M059J (cell line): ENCODE data around the gene RAD51B. TPM values are rescaled to one million over a fixed set of nuclear protein-coding genes. Genes with fewer than 3 reads are reported as not detected.

ENCODE experiments used
- DNase-seq: peaks from one replicate; pipeline ENCODE4 v3.0.0-alpha.2; 2012; ENCODE audit warnings: low read depth
- total RNA-seq: library from RNA; depleted of rRNA; stranded (reverse); fragments of >200 nt; shearing (Covaris generic); gene quantifications from 2 replicates; pipeline ENCODE4 v1.2.3, GENCODE V29; 2014

The RAD51B gene
- total RNA-seq, 1 experiment from 2014 or later: 19.0 TPM

DNA sequence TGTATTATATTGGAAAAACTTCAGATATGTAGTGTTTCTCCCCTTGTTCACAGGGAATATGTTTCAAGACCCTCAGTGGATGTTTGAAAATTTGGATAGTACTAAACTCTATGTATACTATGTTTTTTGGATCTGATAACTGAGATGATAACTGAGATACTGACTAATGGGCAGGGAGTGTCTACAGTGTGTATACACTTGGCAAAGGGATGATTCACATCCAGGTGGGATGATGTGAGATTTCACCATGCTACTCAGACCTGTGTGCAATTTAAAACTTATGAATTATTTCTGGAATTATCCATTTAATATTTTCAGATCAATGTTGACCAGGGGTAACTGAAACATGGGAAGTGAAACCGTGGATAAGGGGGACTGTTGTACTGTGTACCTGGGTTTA, 13.8 kb downstream of the RAD51B start:
- no peak for DNase-seq

GRCh38 chr14:67835596-67835995, 16.0 kb downstream of the RAD51B start:
- DNase-seq: no peak

DNA sequence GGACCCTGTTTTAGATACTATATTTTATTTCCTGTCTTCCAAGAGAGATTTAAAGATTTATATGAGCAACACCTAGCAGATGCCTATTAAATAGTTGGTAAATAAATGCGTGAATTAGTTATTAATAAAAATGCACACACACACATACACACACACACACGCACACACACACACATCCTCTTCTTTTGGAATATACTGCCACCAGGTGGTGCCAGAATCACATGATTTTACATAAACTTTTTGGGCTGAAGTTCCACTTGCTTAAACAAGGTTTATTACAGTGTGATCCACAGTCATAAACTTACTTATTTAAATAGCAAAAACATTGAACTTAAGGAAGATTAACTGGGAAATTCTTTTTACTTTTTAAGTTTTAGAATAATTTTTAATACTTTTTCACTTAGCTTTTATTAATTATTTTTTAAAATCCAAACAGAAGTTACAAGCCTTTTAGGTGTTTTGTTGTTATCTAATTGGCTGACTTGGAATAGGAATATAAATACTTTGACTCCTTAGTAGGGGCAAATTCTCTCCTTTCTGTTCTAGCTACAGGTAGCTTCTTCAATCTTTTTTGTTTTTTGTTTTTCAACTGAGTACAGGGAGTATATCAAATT, 17.5 kb downstream of the RAD51B start:
- DNase-seq: peak; percentile 72

DNA sequence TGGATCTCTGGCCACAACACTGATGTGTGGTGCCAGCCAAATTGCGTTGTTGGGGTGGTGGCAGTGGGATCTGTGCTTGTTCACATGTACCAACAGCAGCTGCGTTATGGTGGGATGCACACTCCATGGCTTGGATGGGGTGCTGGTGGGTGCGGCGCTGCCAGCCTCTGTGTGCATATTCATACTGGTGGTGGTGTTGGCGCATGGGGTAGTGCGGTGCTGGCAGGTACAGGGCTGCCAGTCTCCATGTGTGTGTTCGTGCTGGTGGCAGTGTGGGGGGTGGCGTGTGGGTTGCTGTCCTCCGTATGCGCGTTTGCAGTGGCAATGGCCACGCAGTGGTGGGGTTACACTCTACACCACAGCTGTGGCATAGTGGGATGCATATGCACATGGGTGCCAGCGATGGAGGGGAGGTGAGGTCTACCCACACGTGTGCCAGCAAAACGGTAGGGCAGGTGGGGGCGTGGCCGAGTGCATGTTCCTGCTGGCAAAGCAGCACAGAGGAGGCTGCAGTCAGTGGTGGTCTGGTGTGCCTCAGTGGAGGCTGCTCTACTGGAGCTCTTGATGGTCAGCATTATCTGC, 26.5 kb downstream of the RAD51B start:
- DNase-seq: no peak

GRCh38 chr14:67850066-67850830, 30.7 kb downstream of the RAD51B start:
- DNase-seq: no peak

- no peak for DNase-seq
Measured at GRCh38 chr14:67851785-67852410, 32.3 kb downstream of the RAD51B start.

- no peak for DNase-seq
Measured at GRCh38 chr14:67852926-67853604, 33.5 kb downstream of the RAD51B start.

DNA sequence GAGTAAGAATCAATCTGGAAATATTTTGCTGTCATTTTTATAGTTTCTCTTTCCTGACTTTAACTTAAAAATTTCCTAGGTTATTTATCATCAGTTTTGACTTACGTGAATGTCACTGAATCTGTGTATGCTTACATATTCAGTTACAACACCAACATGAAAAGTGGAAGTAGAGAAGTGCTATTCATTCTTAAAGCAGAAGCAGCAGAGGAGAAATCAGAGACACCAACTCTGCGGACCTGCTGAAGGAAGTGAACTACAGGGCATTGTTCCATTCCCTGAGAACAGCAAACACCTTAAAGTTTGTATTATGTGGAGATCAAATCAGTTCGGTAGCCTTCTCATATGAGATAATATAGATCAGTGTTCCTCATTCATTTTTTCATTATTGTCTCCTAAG, 34.1 kb downstream of the RAD51B start:
- no peak for DNase-seq

- peak; percentile 7 for DNase-seq
Measured at GRCh38 chr14:67856827-67857226, 37.2 kb downstream of the RAD51B start.

GRCh38 chr14:67857778-67858350, 38.3 kb downstream of the RAD51B start:
- DNase-seq: no peak

GRCh38 chr14:67859169-67859749, 39.7 kb downstream of the RAD51B start:
- DNase-seq: no peak

DNA sequence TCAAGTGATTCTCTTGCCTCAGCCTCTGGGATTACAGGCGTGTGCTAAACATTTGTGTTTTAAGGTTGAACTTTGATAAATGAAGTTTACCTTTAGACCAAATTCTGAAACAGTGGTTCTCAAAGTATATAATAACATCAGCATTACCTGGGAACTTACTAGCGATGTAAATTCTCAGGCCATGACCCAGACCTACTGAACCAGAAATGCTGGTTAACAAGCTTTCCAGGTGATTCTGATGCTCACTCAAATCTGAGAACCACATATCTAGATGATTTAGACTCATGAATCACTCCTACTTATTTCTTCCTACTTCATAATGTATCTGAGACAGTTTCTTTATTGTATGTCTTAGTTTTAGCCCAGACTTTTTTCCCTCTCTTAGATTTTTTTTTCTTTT, 43.6 kb downstream of the RAD51B start:
- no peak for DNase-seq

GRCh38 chr14:67875175-67876006, 55.8 kb downstream of the RAD51B start:
- DNase-seq: no peak

- DNase-seq: no peak
Measured at GRCh38 chr14:67879026-67879425, 59.4 kb downstream of the RAD51B start.

DNA sequence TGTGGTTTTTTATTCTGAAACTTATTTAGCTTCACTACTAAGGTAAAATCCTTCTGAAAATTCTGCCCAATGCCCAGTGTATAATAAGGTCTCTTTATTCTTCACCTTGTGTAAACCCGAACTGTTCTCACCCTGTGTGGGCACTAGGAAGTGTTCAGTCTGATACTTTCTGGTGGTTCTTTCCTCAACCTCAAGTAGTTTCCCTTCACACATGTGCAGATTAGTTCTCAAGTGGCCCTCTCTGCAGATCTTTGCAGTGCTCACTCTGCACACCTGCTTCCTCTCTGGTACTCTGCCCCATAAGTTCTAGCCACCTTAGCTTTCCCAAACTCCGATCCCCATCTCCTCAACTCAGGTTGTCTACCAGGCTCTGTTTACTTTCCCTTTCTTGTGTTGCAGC, 61.6 kb downstream of the RAD51B start:
- DNase-seq: no peak

DNA sequence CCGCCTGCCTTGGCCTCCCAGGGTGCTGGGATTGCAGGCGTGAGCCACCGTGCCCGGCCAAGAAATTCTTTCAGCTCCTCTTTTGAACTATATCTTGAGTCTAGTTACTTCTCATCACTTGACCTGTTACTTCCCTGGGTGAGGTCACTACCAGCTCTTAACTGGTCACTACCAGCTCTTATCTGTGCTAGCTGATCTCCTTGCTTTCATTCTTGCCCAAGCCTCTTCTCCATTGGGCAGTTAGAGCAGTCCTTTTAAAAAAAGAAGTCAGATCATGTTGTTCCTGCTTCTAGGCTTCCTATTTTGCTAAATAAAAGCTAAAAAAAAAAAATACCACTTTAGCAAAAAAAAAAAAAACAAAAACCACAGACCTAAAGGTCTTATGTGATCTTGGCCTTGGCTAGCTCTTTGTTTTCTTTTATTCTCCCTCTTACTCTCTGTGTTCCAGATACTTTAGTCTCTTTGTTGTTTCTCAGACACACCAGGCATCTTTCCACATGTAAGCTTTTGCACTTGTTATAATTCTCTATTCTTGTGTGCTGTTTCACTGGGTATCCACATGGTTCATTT, 63.5 kb downstream of the RAD51B start:
- no peak for DNase-seq

DNA sequence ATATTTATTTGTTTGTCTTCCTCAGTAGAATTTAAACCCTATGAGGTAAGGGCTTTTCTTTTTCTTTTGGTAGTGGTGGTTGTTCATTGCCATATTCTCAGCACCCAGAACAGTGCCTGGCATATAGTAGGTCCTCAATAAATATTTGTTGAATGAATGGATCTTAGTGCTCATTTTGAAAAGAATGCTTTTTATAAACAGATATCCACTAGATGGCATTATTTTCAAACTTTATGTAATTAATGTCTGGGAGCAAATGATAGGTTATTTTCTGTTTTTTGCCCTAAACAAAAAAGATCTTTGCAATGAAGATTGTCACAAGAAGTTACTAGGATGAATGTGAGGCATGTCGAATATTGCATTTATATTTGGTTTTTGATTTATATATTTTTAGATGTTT, 64.1 kb downstream of the RAD51B start:
- peak; percentile 21 for DNase-seq

- no peak for DNase-seq
Measured at GRCh38 chr14:67886191-67886590, 66.6 kb downstream of the RAD51B start.

- DNase-seq: no peak
Measured at GRCh38 chr14:67887478-67887877, 67.9 kb downstream of the RAD51B start.

- DNase-seq: no peak
Measured at GRCh38 chr14:67889455-67889854, 69.9 kb downstream of the RAD51B start.
